ENCODE measurements around the gene ZSWIM7. TPM values are rescaled to one million over a fixed set of nuclear protein-coding genes. Genes with fewer than 3 reads are reported as not detected.
"Not testable (repeated sequence)": the region's sequence is repeated elsewhere in the genome, so short reads cannot be mapped to it uniquely, and the experiment has no call there.

Gene ZSWIM7
- total and polyA plus RNA-seq, 5 experiments from 2014 or later, result 37.3 to 87.3 (median 60.9) TPM

DNA sequence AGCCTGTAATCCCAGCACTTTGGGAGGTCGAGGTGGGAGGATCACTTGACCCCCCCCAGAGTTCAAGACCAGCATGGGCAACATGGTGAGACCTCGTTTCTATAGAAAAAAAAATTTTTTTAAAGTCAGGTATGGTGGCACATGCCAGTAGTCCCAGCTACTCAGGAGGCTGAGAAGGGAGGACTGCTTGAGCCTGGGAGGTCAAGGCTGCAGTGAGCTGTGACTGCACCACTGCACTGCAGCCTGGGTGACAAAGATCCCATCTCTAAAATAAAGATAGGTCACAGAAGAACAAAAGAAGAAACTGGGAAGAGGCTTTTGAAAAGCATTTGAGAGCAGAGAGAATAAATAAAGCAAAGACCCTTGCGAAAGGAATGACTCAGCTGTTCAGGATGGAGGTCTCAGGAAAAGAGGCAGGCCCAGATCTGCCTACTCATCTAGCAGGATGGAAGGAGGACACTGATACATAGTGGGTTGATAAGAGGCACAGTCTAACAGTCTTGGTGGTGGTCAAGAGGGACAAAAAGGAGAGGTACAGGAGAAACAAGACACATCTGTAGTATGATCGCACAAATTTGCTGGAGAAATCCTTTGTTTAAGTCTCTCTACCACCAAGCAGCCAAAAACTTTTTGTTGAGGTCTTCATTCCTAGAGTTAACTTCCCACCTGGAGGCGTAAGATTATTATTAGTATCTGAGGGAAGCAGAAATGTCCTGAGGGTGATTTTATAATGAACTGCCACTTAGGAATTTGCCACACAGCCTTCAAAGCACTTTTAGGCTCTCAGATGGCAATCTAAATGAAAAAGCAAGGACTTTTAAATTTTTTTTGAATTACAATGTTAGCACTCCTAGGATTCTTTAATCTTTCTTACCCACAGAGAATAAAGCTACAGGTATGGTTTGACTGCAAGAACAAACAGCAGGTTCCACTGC is 17.6 kb downstream of the ZSWIM7 start:
- H3K36me3 Mint-ChIP-seq, result peaks cover 2 to 81% (median 29%) of the 10 kb centered on the region in 3 donors
- no peaks in the 10 kb centered on the region for H3K27me3 Mint-ChIP-seq
- ATAC-seq (no peak), DNase-seq (no peak)
- H3K4me3 Mint-ChIP-seq, result no peak overlapping the region
- H3K27ac Mint-ChIP-seq, result peak overlapping the region; percentile 46 to 94 (median 75)
- H3K9me3 Mint-ChIP-seq, result no peaks in the 10 kb centered on the region
- H3K4me1 Mint-ChIP-seq, result peaks cover 7 to 17% (median 13%) of the 10 kb centered on the region in 4 donors
- POLR2A ChIA-PET, result no interaction called here

DNA sequence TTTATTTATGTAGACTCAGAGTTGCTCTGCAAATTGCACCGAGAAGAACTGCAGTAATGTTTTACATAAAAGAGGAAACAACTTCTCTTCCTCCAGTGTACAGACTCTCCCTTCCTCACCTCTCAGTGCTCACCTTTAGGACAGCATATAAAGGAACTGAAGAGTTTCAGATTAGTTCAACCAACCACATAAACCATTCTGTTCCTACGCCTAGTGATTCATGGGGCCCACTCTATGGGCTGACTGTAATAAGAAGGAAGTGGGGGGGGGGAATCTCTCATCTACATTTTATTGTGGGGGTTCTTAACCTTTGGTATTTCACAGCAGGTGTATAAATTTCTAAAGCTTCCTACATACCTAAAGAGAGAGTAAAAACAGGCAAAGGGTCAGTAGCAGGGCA is 18.3 kb downstream of the ZSWIM7 start:
- Mint-ChIP-seq H3K27me3 (no peaks in the 10 kb centered on the region), H3K4me1 (peaks cover 8 to 17% (median 13%) of the 10 kb centered on the region in 4 donors), H3K4me3 (no peak overlapping the region), H3K27ac (peak overlapping the region; percentile 28 to 87 (median 62)), H3K36me3 (peaks cover 4 to 79% (median 28%) of the 10 kb centered on the region in 3 donors), H3K9me3 (no peaks in the 10 kb centered on the region)
- ATAC-seq (peak in 1 of 2 donors; percentile 52), DNase-seq (no peak)
- POLR2A ChIA-PET, result no interaction called here

DNA sequence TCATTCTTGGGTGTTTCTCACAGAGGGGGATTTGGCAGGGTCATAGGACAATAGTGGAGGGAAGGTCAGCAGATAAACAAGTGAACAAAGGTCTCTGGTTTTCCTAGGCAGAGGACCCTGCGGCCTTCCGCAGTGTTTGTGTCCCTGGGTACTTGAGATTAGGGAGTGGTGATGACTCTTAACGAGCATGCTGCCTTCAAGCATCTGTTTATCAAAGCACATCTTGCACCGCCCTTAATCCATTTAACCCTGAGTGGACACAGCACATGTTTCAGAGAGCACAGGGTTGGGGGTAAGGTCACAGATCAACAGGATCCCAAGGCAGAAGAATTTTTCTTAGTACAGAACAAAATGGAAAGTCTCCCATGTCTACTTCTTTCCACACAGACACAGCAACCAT is 20.5 kb downstream of the ZSWIM7 start:
- H3K27ac Mint-ChIP-seq, H3K27me3 Mint-ChIP-seq, H3K4me3 Mint-ChIP-seq, ATAC-seq, DNase-seq, H3K9me3 Mint-ChIP-seq, POLR2A ChIA-PET: not testable (repeated sequence)
- Mint-ChIP-seq H3K36me3 (peaks cover 4 to 74% (median 21%) of the 10 kb centered on the region in 3 donors), H3K4me1 (peaks cover 8 to 17% (median 13%) of the 10 kb centered on the region in 4 donors)

DNA sequence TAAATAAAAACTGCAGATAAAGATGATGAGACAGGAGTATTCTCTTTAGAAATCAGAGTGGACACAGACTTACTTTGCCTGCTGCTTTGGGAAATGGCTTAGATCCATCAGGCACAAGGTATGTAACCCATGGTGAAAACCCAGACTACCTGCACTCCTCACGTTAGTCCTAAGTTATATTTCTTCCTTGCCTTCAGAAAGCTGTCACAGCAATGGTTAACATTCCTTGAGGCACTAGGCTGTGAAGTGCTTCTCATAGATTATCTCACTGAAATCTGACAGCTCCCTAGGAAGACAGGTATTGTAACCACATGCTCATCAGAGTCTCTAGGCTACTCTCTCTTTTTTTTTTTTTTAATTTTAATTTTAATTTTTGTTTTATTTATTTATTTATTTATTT is 20.9 kb downstream of the ZSWIM7 start:
- no peak overlapping the region for H3K4me3 Mint-ChIP-seq
- H3K36me3 Mint-ChIP-seq, result peaks cover 4 to 73% (median 21%) of the 10 kb centered on the region in 3 donors
- POLR2A ChIA-PET, result interaction anchor here (1.5 kb wide), 1 partner anchor 13 kb away, joined by 3 read pairs; no protein-coding TSS in a partner anchor
- DNase-seq, result no peak
- no peak for ATAC-seq
- no peak overlapping the region for H3K27ac Mint-ChIP-seq
- no peaks in the 10 kb centered on the region for H3K9me3 Mint-ChIP-seq
- H3K27me3 Mint-ChIP-seq, result no peaks in the 10 kb centered on the region
- H3K4me1 Mint-ChIP-seq, result peaks cover 10 to 17% (median 13%) of the 10 kb centered on the region in 4 donors

DNA sequence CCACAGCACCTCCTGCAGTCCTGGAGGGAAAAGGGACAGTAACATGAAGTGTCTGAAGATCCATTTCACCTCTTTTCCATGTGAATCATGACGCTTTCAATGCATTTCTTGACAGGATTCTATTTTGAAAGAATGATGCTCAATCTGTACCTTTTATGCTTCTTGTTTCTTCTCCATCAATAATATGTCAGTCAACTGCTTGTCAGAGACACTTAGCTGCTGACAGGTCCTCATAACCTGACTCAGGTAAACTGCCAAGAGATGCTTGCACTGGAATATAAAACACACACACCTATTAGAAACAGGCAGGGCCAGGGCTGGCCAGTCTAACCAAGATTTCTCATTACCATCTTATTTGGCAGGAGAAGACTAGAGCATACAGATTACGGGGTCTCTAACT is 21.6 kb downstream of the ZSWIM7 start:
- H3K4me1 Mint-ChIP-seq, result peaks cover 11 to 17% (median 13%) of the 10 kb centered on the region in 4 donors
- no peaks in the 10 kb centered on the region for H3K27me3 Mint-ChIP-seq
- no peak for ATAC-seq
- H3K4me3 Mint-ChIP-seq, result no peak overlapping the region
- no peaks in the 10 kb centered on the region for H3K9me3 Mint-ChIP-seq
- H3K36me3 Mint-ChIP-seq, result peaks cover 4 to 69% (median 21%) of the 10 kb centered on the region in 3 donors
- DNase-seq, result no peak
- peak overlapping the region in 2 of 10 donors; percentile 29 to 83 for H3K27ac Mint-ChIP-seq
- POLR2A ChIA-PET, result interaction anchor here (1.5 kb wide), 1 partner anchor 13 kb away, joined by 3 read pairs; no protein-coding TSS in a partner anchor

DNA sequence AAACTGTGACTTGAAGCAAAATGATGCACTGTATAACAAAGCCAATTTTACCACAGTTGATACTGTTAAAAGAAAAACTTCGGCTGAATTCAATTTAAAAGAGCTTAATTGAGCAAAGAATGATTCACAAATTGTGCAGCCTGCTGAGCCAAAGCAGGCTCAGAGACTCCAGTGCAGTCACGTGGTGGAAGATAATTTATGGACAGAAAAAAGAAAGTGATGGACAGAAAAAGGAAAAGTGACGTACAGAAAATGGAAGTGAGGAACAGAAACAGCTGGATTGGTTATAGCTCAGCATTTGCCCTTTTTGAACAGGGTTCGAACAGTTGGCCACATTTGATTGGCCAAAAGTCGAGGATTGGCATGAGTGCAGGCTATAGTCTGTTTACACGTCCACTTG is 25.7 kb downstream of the ZSWIM7 start:
- peaks cover 4 to 40% (median 11%) of the 10 kb centered on the region in 3 donors for H3K36me3 Mint-ChIP-seq
- H3K27ac Mint-ChIP-seq, result peak overlapping the region in 2 of 10 donors; percentile 21 to 69

DNA sequence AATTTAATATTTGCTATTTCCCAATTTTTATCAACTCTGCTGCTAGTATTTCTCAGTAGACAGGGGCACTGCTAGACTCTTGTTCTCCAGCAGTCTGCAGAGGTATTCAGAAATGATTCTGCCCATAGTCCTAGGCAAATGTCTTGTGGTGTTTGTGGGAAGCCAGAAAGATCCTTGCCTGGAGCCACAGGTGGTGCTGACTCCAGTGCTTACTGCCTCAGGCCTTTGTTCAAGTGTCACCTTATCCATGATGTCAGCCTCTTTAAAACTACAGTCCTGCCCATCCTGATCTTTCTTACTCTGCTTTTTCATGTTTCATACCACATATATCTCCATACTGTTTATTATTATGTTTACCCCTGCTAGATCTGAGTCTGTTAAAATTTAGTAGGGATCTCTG is 26.5 kb downstream of the ZSWIM7 start:
- H3K27me3 Mint-ChIP-seq, result peaks cover 0 to 6% (median 0%) of the 10 kb centered on the region in 5 donors
- peaks cover 4 to 33% (median 9%) of the 10 kb centered on the region in 3 donors for H3K36me3 Mint-ChIP-seq
- POLR2A ChIA-PET, result no interaction called here
- no peak for ATAC-seq
- H3K9me3 Mint-ChIP-seq, result no peaks in the 10 kb centered on the region
- H3K4me3 Mint-ChIP-seq, result no peak overlapping the region
- H3K4me1 Mint-ChIP-seq, result peaks cover 0 to 16% (median 7%) of the 10 kb centered on the region in 4 donors
- DNase-seq, result no peak
- H3K27ac Mint-ChIP-seq, result peak overlapping the region in 4 of 10 donors; percentile 21 to 50 (median 33)

More for the DNA sequence above, 25.7 kb downstream of the ZSWIM7 start:
- peaks cover 0 to 12% (median 7%) of the 10 kb centered on the region in 4 donors for H3K4me1 Mint-ChIP-seq
- H3K4me3 Mint-ChIP-seq, result no peak overlapping the region
- no peaks in the 10 kb centered on the region for H3K9me3 Mint-ChIP-seq
- peaks cover 0 to 6% (median 0%) of the 10 kb centered on the region in 5 donors for H3K27me3 Mint-ChIP-seq
- ATAC-seq (no peak), DNase-seq (no peak)
- POLR2A ChIA-PET, result interaction anchor here (1.0 kb wide), 1 partner anchor 23 kb away, joined by 4 read pairs; no protein-coding TSS in a partner anchor

DNA sequence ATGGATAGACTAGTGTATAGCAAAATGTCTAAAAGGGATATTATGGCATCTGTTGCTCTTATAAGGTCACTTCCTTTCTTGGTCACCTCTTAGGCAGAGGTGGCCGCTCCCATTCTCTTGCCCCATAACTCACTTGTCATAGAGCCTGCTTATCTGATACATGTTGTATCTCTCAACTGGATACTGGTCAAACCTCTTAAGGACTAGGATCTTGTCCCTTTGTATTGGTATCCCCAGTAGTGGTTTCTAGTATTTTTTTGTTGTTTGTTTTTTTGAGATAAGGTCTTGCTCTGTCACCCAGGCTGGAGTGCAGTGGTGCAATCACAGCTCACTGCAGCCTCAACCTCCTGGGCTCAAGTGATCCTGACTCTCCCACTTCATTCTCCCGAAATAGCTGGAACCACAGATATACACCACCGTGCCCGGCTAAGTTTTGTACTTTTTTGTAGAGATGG is 27.0 kb downstream of the ZSWIM7 start:
- Mint-ChIP-seq H3K4me3 (no peak overlapping the region), H3K4me1 (peaks cover 3 to 21% (median 10%) of the 10 kb centered on the region in 4 donors), H3K27ac (peak overlapping the region in 5 of 10 donors; percentile 21 to 61 (median 50)), H3K27me3 (peaks cover 0 to 6% (median 0%) of the 10 kb centered on the region in 5 donors), H3K36me3 (peaks cover 4 to 28% (median 7%) of the 10 kb centered on the region in 3 donors), H3K9me3 (no peaks in the 10 kb centered on the region)
- ATAC-seq (no peak), DNase-seq (no peak)
- POLR2A ChIA-PET, result no interaction called here

DNA sequence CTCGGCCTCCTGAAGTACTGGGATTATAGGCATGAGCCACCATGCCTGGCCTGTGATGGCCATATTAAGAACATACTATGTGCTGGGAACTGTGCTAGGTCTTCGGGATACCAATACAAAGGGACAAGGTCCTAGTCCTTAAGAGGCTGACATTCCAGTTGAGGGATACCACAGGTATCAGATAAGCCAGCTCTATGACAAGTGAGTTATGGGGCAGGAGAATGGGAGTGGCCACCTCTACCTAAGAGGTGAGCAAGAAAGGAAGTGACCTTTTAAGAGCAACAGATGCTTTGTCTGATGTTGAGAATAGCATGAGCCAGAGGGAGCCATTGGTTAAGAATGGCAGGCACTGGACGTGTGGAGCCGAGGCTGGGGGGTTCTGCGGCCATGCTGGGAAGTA is 27.6 kb downstream of the ZSWIM7 start:
- Mint-ChIP-seq H3K27ac (peak overlapping the region in 3 of 10 donors; percentile 20 to 21 (median 21)), H3K36me3 (peaks cover 2 to 22% (median 3%) of the 10 kb centered on the region in 3 donors), H3K9me3 (no peaks in the 10 kb centered on the region), H3K4me1 (peaks cover 3 to 27% (median 12%) of the 10 kb centered on the region in 4 donors), H3K4me3 (no peak overlapping the region), H3K27me3 (peaks cover 0 to 6% (median 0%) of the 10 kb centered on the region in 5 donors)
- DNase-seq (no peak), ATAC-seq (no peak)
- POLR2A ChIA-PET, result no interaction called here

DNA sequence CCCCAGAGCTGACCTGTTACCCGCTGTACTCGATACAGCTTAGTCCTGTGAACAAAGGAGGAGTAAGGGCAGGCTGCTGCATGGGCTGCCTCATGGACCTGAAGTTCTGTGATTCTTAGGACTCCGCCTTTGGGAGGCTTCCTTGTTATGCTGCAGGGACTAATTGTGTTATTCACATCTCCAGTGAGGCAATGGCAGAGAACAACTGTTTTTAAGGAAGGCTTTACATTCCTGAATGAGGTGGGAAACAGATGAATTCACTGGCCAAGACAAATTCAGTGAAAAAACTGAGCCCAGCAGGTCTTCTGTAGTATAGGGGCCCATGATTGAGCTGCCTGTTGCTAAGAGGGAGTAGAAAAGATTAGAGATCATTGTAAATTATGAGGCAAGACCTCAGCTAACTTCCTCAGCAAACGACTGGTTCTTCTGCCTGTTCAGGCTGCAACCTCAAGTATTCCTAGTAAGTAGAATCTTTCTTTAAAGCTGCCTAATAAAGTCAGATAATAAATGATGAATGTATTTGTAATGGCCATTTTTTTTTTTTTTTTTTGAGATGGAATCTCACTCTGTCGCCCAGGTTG is 28.3 kb downstream of the ZSWIM7 start:
- no peaks in the 10 kb centered on the region for H3K9me3 Mint-ChIP-seq
- POLR2A ChIA-PET, result interaction anchor here (0.6 kb wide), 1 partner anchor 35 kb away, joined by 3 read pairs; no protein-coding TSS in a partner anchor
- no peak for DNase-seq
- no peak for ATAC-seq
- peaks cover 0 to 6% (median 0%) of the 10 kb centered on the region in 5 donors for H3K27me3 Mint-ChIP-seq
- H3K4me3 Mint-ChIP-seq, result no peak overlapping the region
- H3K4me1 Mint-ChIP-seq, result peaks cover 10 to 34% (median 18%) of the 10 kb centered on the region in 4 donors
- H3K36me3 Mint-ChIP-seq, result peaks cover 0 to 17% (median 2%) of the 10 kb centered on the region in 3 donors
- H3K27ac Mint-ChIP-seq, result no peak overlapping the region

DNA sequence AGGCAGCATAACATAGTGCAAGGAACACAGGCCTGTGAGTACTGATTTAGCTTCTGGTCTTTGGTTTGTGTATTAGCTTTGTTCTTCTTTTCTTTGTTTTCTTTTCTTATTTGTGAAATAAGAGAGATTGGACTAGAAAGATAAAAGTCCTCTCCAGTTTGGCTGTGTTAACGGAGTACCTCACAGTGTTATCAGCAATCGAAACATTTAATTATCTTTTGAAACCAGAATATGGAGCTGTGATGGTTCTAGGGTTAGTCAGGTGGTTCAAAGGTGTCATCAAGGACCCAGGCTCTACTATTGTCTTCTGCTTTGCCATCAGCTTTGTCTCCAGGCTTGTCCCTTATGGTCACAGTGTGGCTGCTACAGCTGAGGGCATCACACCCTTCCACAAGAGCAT is 29.0 kb downstream of the ZSWIM7 start:
- Mint-ChIP-seq H3K4me1 (peaks cover 15 to 41% (median 24%) of the 10 kb centered on the region in 4 donors), H3K27ac (peak overlapping the region in 1 of 10 donors; percentile 59), H3K9me3 (no peaks in the 10 kb centered on the region), H3K4me3 (no peak overlapping the region), H3K27me3 (peaks cover 0 to 6% (median 0%) of the 10 kb centered on the region in 5 donors), H3K36me3 (peaks cover 0 to 16% (median 2%) of the 10 kb centered on the region in 3 donors)
- DNase-seq (no peak), ATAC-seq (no peak)
- POLR2A ChIA-PET, result interaction anchor here (0.5 kb wide), 1 partner anchor 58 kb away, joined by 3 read pairs; no protein-coding TSS in a partner anchor

DNA sequence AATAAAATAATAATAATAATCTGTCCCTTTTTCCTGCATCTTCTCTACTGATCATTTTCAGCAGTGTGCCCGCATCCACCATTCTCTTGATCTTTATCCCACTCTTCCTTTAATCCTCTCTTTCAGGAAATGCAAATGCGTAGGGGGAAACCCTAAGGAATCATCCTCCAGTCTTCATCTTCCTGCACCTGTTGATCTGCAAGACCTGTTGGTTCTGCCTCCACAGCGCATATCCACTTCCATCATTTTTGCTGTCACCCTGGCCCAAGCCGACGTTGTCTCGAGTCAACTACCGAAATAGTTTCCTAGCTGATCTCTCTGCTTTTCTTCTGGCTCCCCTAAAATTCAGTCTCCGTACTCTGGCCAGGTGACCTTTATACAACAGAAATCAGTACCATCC is 30.0 kb downstream of the ZSWIM7 start:
- H3K4me1 Mint-ChIP-seq, result peaks cover 15 to 46% (median 28%) of the 10 kb centered on the region in 4 donors
- H3K4me3 Mint-ChIP-seq, result no peak overlapping the region
- ATAC-seq, result no peak
- H3K36me3 Mint-ChIP-seq, result peaks cover 0 to 7% (median 0%) of the 10 kb centered on the region in 3 donors
- POLR2A ChIA-PET, result no interaction called here
- no peaks in the 10 kb centered on the region for H3K9me3 Mint-ChIP-seq
- H3K27me3 Mint-ChIP-seq, result peaks cover 0 to 6% (median 0%) of the 10 kb centered on the region in 5 donors
- H3K27ac Mint-ChIP-seq, result peak overlapping the region in 3 of 10 donors; percentile 19 to 53 (median 51)
- no peak for DNase-seq
